Pancreas (tissue), 10 donors: ENCODE data around the gene NOS1. TPM values are rescaled to one million over a fixed set of nuclear protein-coding genes. Genes with fewer than 3 reads are reported as not detected.

Source experiments
- ATAC-seq, 4 donors: fragments of 200-7000 bp; cut with Tn5 transposase; one replicate each; pipeline versions ENCODE4 v1.8.0 to v1.9.1; 2020; ENCODE audit warnings: mild to moderate bottlenecking in 4 of 4, moderate library complexity in 4 of 4
- DNase-seq, 6 donors: peaks; one replicate each; pipeline ENCODE4 v3.0.0-alpha.2; 2020
- FAIRE-seq: peaks from 2 replicates; lab custom pipeline; 2012; peaks lifted over from hg19 to GRCh38; lab: Jason Lieb, UNC
- H3K27ac ChIP-seq, 4 donors: fragments of 200-600 bp; sonication (generic); 1 replicate in 3 of 4; 2 replicates in 1 of 4; pipeline versions ENCODE4 v1.5.0 to v1.8.0; 2020
- H3K27me3 ChIP-seq, 4 donors: fragments of 200-600 bp; one replicate each; pipeline ENCODE4 v1.8.0; 2021
- H3K36me3 ChIP-seq, 3 donors: fragments of 200-600 bp; sonication (generic) in 1 of 3; one replicate each; pipeline versions ENCODE4 v1.5.0 to v1.8.0; 2020 to 2021
- H3K4me1 ChIP-seq, 3 donors: fragments of 200-600 bp; one replicate each; pipeline ENCODE4 v1.8.0; 2021
- H3K4me3 ChIP-seq, 4 donors: fragments of 200-600 bp; sonication (generic) in 2 of 4; one replicate each; pipeline versions ENCODE4 v1.5.0 to v1.8.0; 2020 to 2021
- H3K9me3 ChIP-seq, 4 donors: fragments of 200-600 bp; one replicate each; pipeline ENCODE4 v1.8.0; 2021
- CTCF ChIP-seq, 4 donors: fragments of 200-600 bp; sonication (generic) in 3 of 4; IDR thresholded peaks; one replicate each; pipeline versions ENCODE4 v1.5.0 to v1.8.0; 2021; ENCODE audit warnings: antibody characterized with exemption in 4 of 4
- WGBS, 2 donors: extraction: QIAGEN DNeasy Blood & Tissue Kit; methylation state at CpG; one replicate each; pipeline ENCODE4 v1.1.7; 2013; 5-methylcytosine and 5-hydroxymethylcytosine counted together
- intact Hi-C, 3 donors: fragments of 100-400 bp; cut with DNase I; formaldehyde crosslinking; loops; one replicate each; pipeline versions ENCODE4 v1.11.1 to v1.14.2; 2022
- polyA plus RNA-seq, 2 donors: library from polyadenylated mRNA; stranded (reverse); fragments of 200-250 nt; gene quantifications; one replicate each; pipeline ENCODE4 v1.2.3, GENCODE V29; 2013
- total RNA-seq, 6 donors: library from RNA; stranded (reverse); fragmentation: NEBNext Ultra II Directional in 4 of 6; extraction: Animal tissue kit (Norgen Biotek cat#: 25700) in 4 of 6; gene quantifications; one replicate each; pipeline versions ENCODE4 v1.2.1 to v1.2.4, GENCODE V29; 2021 to 2023
- donor health status: healthy with polysubstance abuse.
- donor health status: DM: no; HTN: no; CAD: no; lungs with moderate emphysema.
- donor health status: DM: no; HTN: no; CAD: no.
- donor health status: control.
- donor health status: control.
- donor health status: Bipolar disorder and iron deficiency.
- donor health status: DM: yes; HTN: yes; CAD: no.
- donor health status: DM: no; HTN: no; CAD: no.
- donor health status: DM: no; HTN: no; CAD: no.
- donor health status: DM: yes; HTN: yes; CAD: no.

Gene NOS1
- total and polyA plus RNA-seq, 8 donors: 0.14 to 2.0 (median 0.91) TPM

DNA sequence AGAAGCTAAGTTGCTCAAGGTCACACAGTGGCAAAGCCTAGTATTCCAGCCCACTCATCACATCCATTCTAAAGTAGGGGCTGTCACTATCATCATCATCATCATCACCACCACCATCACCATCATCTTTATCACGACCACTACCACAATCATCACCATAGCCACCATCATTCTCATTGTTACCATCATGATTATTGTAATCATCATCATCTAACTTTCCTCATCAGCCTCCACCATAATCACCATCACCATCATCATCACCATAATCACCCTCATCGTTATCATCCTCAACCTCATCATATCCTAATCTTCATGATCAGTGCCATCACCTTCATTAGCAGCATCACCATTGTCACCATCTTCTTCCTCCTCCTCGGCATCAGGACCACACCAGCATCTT, 48.7 kb downstream of the NOS1 start:
- Histone ChIP-seq H3K4me3 (no peak overlapping the region), H3K27me3 (no peaks in the 10 kb centered on the region), H3K36me3 (no peaks in the 10 kb centered on the region), H3K27ac (no peak overlapping the region), H3K4me1 (no peaks in the 10 kb centered on the region), H3K9me3 (no peaks in the 10 kb centered on the region)
- DNase-seq (no peak), ATAC-seq (no peak), FAIRE-seq (no peak)
- no peak for TF ChIP-seq CTCF (IDR thresholded peaks at IDR 0.05)
- WGBS, 2 donors: 86 to 91% methylated on average over 3 of the region's 3 CpGs
- intact Hi-C loops: no loop called here

DNA sequence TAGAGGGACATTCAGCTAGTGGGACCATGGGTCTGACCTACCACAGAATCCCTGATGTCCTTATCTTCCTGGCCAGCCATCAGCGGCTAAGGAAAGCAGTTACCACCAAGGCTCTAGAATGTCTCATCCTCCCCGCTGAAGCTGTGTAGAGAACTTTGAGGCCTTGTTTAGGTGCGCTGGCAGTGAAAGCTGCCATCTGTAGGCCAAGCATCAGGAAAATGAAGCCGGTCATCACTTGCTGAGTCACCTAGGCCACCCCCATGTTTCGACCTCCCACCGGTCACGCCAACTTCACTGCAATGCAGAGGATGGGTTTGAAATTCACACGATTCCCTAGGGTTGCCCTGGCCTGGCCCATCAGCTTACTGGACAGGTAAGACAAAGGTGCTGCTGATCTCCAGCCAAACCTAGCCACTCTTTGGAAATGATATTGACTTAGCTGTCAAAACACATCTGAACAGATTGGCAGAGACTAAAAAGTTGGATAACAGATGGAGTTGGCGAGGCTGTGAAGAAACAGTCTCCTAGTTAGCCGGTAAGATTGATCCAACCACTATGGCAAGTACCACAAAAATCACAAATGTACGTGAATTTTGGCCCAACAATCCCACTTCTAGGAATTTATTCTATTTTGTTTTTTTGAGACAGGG, 52.0 kb downstream of the NOS1 start:
- TF ChIP-seq CTCF (IDR thresholded peaks at IDR 0.05): no peak
- H3K9me3 ChIP-seq: no peaks in the 10 kb centered on the region
- no peak overlapping the region for H3K4me3 ChIP-seq
- intact Hi-C loops: no loop called here
- FAIRE-seq (no peak), ATAC-seq (no peak), DNase-seq (no peak)
- 80 to 82% methylated on average over 11 of the region's 11 CpGs for WGBS, 2 donors
- H3K4me1 ChIP-seq: no peaks in the 10 kb centered on the region
- no peak overlapping the region for H3K27ac ChIP-seq
- H3K36me3 ChIP-seq: no peaks in the 10 kb centered on the region
- no peaks in the 10 kb centered on the region for H3K27me3 ChIP-seq

DNA sequence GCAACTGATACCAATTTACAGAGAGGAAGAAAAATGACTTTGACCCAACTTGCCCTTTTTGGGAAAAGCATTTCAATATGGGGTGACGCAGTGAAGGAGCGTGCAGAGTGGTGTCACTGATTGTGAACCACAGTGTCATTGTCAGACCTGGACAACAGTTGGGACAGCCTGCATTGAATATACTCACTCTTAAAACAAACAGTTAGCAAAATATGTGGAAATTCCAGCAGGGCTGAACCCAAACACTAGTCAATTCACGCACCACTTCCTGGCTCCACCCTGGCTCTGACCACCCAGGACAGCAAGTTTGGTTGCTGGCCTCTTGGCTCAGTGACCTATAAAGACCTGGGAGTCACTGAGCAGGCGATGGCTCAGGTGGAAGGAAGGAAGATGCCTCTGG, 61.3 kb downstream of the NOS1 start:
- no peak for FAIRE-seq
- Histone ChIP-seq H3K4me1 (no peaks in the 10 kb centered on the region), H3K27me3 (no peaks in the 10 kb centered on the region), H3K36me3 (no peaks in the 10 kb centered on the region), H3K4me3 (no peak overlapping the region), H3K9me3 (no peaks in the 10 kb centered on the region), H3K27ac (no peak overlapping the region)
- no peak for DNase-seq
- 80 to 82% methylated on average over 4 of the region's 4 CpGs for WGBS, 2 donors
- no peak for TF ChIP-seq CTCF (IDR thresholded peaks at IDR 0.05)
- ATAC-seq: no peak
- intact Hi-C loops: no loop called here

DNA sequence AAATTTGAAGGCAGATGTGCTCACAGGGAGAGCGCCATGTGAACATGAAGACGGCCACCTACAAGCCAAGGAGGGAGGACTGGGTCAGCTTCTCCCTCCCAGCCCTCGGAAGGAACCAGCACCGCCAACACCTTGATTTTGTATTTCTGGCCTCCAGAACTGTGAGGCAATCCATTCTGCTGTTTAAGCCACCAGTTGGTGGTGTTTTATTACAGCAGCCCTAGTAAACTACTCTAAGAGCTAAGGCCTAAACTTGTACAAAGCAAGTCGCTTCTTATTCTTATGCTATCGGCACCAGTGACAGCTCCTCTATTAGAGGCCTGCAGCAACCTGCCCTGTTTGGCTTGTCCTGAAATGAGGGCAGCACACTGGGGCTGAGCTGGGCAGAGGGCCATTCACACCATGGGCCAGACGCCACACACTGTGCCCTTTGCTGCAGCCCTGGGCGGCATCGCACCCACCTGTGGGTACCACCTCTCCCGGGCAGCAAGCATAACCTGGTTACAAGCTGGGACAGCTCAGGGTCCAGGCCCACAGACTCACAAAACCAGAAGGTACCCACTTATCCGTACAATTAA, 62.7 kb downstream of the NOS1 start:
- no peak for FAIRE-seq
- ATAC-seq: no peak
- intact Hi-C loops: no loop called here

More for the DNA sequence above, 62.7 kb downstream of the NOS1 start:
- Histone ChIP-seq H3K36me3 (no peaks in the 10 kb centered on the region), H3K27ac (no peak overlapping the region), H3K9me3 (no peaks in the 10 kb centered on the region), H3K4me3 (no peak overlapping the region), H3K4me1 (no peaks in the 10 kb centered on the region), H3K27me3 (no peaks in the 10 kb centered on the region)
- TF ChIP-seq CTCF (IDR thresholded peaks at IDR 0.05): no peak
- no peak for DNase-seq
- 91 to 97% methylated on average over 11 of the region's 11 CpGs for WGBS, 2 donors
